ENCODE measurements around the gene WFDC12.
A peak's percentile ranks its signal among the peaks of the same experiment; 100 is the strongest.

WFDC12 gene

DNA sequence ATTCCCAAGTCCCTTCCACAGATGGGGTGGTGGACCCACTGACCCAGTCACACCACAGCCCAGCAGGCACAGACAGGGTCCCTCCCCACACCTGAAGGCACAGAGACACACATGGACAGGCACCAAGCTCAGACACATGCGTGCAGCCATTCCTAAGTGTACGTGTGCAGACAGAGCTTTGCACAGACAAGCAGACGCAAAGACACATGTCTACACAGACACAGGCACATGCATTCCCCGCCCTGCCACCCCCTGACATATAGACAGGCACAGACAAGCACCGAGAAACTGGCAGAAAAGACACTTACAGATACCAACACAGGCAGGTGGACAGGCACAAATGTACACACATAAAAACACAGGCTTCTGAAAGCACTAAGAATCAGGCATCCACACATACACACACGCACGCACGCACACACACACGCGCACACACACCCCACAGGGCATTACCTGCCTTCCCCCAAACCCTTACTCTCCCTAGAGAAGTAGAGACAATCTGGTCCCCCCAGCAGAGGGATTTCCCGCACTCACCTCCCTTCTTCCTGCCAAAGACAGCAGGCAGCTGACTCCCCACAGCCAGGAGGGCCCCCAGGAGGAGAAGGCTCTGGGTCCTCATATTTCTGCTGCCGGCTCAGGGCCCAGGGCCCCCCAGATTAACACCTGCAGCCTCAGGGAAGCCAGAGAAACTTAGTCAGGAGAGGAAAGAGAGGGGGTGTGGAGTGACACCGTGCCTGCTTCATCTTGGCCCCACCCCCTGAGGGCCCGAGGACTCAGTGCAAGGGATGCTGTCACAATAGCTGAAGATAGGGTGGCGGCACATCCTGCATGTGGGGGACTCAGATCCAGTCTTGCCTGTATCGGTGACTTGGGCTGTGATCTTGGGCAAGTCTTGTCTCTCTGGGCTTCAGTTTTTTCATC, 9.5 kb downstream of the WFDC12 start, which contains the start of gene WFDC5:
WFDC5 (minus strand) TSS at position 710 of the 921 bp plus-strand sequence; CDS start at position 619, 91 bp downstream.
- no peak for DNase-seq

- DNase-seq = no peak
Observed at GRCh38 chr20:45113865-45114264, 10.4 kb downstream of the WFDC12 start.

DNA sequence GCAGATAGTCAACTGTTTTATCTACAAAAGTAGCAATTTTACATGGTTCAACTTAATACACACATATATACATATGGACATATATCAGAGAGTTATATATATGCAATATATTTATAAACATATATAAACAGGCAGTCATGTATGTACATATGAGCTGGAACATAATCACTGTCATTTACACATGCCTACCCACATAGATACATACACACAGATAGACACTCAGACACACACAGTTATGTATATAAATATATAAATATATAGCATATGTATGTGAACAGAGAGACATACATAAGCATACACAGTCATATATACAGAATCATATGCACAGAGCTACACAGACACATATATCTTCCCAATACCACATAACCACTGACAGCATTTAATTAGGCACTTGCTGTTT, 11.5 kb downstream of the WFDC12 start:
- DNase-seq = no peak

DNA sequence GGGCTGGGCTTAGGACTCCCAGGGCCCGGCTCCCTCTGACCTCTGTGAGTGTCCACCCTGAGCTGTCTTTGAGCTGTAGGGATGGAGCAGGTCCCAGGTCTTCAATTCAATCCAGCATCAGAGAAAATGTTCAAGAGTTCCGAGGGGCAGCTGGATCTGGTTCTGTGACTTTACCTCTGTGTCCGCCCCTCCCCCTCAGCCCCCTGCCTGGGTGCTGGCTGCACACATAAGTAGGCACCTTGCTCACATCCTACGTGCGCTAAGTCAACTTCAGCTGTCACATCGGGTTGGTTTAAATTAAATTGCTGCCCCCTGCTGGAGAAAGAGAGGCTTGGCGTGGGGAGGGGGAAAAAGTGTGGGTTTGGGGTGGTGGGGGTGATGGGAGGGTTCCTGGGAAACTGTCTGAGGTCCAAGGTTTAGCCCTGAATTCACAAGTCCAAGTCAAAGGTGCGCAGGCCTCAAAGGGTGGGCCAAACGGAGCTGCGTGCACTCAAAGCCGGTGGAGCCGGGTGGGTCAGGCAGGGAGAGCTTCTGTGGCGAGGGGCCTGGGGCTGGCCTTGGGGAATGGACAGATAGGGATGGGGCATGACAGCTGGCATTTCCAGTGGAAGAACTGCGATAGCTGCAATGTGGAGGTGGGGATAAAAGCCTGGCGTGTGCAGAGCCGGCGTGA, 12.3 kb downstream of the WFDC12 start:
- no peak for DNase-seq

DNA sequence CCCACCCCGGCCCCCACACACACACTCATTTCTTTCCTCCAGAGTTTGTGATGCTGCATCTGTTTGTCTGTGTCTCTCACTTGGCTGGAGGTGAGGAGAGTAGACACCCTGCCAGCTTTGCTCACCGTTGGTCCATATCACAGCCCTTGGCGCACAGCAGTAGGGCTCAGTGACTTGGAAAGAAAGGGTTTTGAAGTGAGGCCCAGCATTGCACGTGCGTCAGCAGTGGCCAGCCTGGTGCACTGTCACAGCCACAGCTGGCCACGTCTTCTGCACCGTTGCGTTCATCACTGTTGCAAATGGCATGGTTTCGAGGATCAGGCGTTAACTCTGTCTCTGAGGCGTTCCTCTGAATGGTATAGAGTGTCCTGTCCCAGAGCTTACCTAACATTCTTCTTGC, 13.0 kb downstream of the WFDC12 start:
- DNase-seq = no peak

- no peak for DNase-seq
Observed at GRCh38 chr20:45110301-45110700, 14.0 kb downstream of the WFDC12 start.

DNA sequence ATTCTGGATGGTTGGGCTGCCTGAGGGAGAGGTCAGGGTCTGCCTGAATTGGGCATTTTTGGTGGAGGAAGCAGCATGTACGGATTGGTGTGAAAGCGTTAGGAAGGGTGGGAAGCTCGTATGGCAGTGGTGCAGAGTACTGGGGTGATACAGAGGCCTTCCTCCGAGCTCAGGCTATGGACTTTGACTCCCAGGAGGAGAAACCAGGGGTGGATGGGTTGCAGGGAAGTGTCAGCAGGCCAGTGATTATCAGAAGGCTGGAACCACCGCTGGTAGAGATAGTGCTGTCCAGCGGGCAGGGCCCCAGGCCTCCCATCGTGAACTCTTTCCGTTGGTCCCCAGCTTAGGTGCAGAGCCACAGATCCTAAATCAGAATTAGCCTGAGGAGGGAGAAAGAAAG, 14.6 kb downstream of the WFDC12 start:
- no peak for DNase-seq

DNA sequence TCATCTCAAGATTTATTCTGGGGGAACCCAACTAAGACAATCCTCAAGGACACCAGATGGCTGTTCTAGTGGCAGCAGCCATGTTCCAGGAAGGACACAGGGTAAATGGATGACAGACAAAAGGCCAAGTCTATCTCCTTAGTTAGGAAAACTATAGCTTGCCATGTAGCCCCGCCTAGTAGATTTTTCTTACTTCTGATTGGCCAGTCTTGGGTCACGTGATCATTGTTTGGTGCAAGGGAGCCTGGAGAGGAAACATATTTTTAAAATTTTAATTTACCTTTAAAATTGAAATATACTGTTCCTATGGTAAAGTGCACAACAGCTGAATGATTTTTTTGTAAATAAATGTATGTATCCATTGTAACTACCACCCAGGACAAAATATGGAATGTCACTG, 18.9 kb downstream of the WFDC12 start:
- no peak for DNase-seq

DNA sequence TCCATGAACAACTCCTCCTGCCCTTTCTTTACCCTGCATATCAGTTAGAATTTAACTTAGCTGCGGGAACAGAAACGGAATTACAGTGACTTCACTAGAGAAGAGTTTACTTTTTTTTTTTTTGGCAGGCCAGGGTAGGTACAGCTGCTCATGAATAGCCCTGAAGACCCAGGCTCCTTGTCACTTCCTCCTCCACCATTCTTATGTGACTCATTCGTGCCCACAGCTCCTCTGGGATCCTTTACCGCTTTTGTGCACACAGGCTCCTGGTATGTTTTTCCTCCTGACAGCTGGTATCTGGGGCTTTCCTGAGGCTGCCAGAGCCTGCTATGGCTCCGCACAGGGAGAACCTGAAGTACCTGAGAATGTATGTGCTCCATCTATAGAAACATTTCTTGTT, 19.5 kb downstream of the WFDC12 start:
- no peak for DNase-seq

DNA sequence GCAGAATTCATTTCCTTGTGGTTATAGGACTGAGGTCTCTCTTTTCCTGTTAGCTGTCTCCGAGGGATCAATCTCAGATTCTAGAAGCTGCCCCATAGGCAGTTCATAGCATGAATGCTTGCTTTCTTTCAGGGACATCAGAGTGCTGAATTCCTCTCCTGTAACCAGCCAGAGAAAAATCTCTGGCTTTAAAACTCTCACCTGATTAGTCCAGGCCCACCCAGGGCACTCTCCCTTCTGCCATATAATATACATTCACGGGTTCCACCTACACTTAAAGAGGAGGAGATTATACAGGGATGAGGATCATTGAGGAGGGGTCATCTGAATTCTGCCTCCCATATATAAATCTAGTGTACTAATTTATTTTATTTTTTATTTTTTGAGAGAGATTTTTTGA, 21.2 kb downstream of the WFDC12 start:
- no peak for DNase-seq

DNA sequence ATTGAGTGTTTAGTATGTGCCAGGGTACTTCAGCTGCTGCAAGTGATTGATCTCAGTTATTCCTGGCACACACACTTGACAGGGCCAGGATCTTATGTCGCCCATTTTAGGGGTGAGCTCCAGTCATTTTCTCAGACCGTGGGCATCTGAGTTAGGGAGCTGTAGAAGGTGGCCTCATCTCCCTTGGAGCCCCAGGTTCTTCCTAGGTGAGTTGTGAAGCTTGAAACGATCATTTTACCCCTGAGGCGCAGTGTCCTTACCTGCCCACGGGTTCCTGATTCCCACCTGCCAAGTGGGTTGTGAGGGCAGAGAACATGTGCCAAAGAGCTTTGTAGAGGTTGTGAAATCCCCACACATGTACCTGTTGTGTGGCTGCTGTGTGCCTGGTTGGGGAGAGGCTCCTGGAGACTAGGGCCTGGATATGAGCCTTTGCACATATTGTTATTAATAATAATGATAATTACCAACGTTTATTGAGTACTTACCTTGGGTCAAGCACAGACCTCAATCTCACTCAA, 22.9 kb downstream of the WFDC12 start:
- DNase-seq = no peak

DNA sequence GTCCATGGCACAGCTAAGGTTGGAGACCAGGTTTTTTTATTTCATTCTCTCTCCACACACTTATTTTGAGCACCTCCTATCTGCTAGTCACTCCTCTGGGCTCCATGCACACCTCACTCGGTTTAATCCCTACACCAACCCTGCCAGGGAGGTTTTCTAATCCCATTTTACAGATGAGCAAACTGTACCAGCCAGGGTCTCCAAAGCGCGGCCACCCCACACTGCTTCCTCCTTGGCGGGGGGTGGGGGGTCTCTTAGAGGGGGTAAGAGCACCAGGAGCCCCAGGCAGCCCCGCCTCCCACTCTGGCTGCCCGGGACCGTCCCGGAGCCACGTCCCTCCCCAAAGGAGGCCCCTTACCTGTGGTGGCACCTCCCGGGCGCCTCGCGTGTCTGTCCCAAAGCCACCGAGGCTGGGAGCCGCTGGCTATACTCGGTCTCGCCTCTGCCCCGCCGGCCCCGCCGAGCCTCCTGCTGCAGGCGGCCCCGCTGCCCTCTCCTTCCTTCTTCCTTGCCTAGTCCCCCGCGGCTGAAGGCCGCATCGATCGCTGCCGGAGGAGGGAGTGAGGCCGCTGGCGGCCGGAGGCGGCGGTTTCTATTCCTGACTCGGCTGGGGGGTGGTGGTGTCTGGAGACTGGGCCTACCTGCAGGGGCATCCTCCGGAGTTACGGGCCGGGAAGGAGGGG, 23.6 kb downstream of the WFDC12 start, which contains the start of gene KCNS1:
KCNS1 (minus strand) TSS at position 565 of the 683 bp plus-strand sequence. CDS start 1,891 bp downstream, outside the sequence.
- no peak for DNase-seq

DNA sequence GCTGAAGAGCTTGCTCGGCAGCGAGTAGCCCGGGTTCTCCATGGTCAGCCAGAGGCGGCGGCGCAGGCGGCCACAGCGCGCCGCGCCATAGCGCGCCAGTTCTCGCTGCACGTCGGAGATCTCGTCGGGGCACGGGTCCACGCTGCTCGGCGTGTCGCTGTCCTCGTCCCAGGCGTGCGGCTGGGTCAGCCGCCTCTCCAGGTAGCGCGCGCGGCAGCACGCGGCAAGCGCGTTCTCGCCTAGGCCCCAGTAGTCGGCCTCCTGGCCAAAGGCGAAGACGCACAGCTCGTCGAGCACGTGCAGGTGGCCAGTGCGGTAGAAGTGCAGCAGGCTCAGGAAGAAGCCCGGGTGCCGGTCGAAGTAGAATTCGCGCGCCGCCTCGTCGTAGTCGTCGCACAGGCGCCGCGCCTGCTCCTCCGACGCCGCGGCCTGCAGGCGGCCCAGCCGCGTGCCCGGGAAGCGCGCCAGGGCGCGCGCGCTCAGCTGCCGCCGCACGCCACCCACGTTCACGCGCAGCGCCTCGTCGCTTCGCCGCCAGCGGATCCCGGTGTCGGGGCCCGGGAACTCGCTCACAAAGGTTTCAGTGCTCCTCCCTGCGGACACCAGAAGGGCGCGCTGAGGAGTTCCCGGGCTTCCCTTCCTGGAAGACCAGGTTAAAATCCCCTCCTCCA, 26.0 kb downstream of the WFDC12 start:
- DNase-seq = peak in 1 of 2 experiments; percentile 11

GRCh38 chr20:45097485-45098102, 26.7 kb downstream of the WFDC12 start:
- DNase-seq = peak; percentile 24 to 34

- DNase-seq = no peak
Observed at GRCh38 chr20:45096781-45097180, 27.5 kb downstream of the WFDC12 start.

GRCh38 chr20:45095805-45096238, 28.4 kb downstream of the WFDC12 start:
- peak; percentile 38 to 44 for DNase-seq

DNA sequence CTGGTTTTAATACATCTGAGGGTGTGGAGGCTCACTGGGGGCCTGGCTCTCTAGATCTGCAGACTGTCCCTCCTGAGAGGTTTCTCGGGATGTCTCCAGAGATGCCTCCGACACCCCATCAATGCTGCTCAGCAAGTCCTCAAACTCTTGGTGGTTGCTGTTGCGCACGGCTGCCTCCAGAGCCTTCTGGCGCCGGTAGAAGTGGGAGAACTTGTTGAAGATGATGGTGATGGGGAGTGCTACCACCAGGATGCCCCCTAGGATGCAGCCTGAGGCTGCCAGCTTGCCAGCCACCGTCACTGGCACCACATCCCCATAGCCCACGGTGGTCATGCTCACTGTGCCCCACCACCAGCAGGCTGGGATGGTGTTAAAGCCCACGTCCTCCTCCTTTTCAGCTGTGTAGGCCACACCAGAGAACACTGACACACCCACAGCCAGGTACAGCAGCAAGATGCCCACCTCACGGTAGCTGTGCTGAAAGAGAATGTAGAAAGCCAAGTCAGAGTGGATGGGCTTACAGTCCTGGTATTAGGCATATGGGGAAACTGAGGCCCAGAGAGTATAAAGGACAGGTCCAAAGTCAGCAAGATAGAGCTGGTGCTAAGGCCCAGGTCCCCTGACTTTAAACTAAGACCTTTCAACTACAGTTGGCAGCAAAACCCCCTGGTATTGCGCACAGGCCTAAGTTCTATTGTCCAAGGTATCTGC, 29.2 kb downstream of the WFDC12 start:
- DNase-seq = no peak

DNA sequence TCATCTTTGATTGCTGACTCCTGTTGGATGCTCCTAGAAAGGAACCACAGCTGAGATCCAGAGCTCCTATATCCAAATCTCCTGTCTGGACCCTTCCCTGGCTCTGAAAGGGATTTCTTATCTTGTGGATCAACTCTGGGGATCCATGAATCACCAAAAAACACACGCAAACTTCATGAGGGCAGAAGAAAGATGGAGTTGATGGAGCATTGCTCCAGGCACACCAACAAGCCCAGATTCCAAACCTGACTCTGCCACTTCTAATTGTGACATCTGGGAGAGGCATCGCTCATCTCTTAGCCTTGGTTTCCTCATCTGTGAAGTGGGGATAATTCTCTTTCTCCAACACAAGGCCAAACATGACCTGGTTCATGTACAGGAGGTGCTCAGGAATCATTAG, 30.1 kb downstream of the WFDC12 start:
- no peak for DNase-seq

GRCh38 chr20:45092898-45093297, 31.4 kb downstream of the WFDC12 start:
- no peak for DNase-seq

DNA sequence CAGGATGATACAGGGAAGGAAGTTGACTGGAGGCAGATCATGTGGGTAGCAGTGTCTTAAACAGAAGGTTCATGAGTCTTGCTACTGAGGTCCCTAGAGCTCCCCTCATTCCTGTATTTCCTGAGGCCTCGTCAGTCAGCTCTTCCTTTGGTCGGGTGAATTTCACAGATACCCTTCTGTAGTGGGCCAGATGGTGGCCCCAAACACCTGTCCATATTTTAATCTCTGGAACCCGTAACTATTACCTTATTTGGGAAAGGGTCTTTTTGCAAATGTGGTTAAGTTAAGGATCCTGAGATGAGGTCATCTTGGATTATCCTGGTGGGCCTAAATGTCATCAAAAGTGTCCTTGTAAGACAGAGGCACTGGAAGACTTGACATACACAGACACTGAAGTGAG, 32.9 kb downstream of the WFDC12 start:
- no peak for DNase-seq

- DNase-seq = no peak
Observed at GRCh38 chr20:45090481-45090880, 33.8 kb downstream of the WFDC12 start.
